ENCODE measurements around the gene NXPE1. TPM values are rescaled to one million over a fixed set of nuclear protein-coding genes. Genes with fewer than 3 reads are reported as not detected.
A peak's percentile ranks its signal among the peaks of the same experiment; 100 is the strongest.
"Not testable (repeated sequence)": the region's sequence is repeated elsewhere in the genome, so short reads cannot be mapped to it uniquely, and the experiment has no call there.

NXPE1 gene
- 2.2 TPM for total RNA-seq (ENCODE audit: insufficient read depth, low replicate concordance)

GRCh38 chr11:114559425-114560310, at the start of gene NXPE1:
NXPE1 (minus strand) TSS chr11:114559881; CDS start chr11:114551201, 8,680 bp downstream.
- DNase-seq (ENCODE audit: low spot score): peak; percentile 3

GRCh38 chr11:114609429-114609828, 49.7 kb upstream of the NXPE1 start:
- DNase-seq (ENCODE audit: low spot score): no peak

- DNase-seq (ENCODE audit: low spot score): not testable (repeated sequence)
Measured at GRCh38 chr11:114608605-114609004, 48.9 kb upstream of the NXPE1 start.

- DNase-seq (ENCODE audit: low spot score): no peak
Measured at GRCh38 chr11:114607753-114608459, 48.2 kb upstream of the NXPE1 start.

- DNase-seq (ENCODE audit: low spot score): not testable (repeated sequence)
Measured at GRCh38 chr11:114606802-114607075, 47.1 kb upstream of the NXPE1 start.

- no peak for DNase-seq (ENCODE audit: low spot score)
Measured at GRCh38 chr11:114606003-114606801, 46.5 kb upstream of the NXPE1 start.

- no peak for DNase-seq (ENCODE audit: low spot score)
Measured at GRCh38 chr11:114605370-114605769, 45.7 kb upstream of the NXPE1 start.

- DNase-seq (ENCODE audit: low spot score): no peak
Measured at GRCh38 chr11:114604886-114605285, 45.2 kb upstream of the NXPE1 start.

GRCh38 chr11:114604179-114604813, 44.6 kb upstream of the NXPE1 start:
- DNase-seq (ENCODE audit: low spot score): no peak

GRCh38 chr11:114603151-114603550, 43.5 kb upstream of the NXPE1 start:
- not testable (repeated sequence) for DNase-seq (ENCODE audit: low spot score)

- DNase-seq (ENCODE audit: low spot score): no peak
Measured at GRCh38 chr11:114598461-114598860, 38.8 kb upstream of the NXPE1 start.

GRCh38 chr11:114596175-114596919, 36.7 kb upstream of the NXPE1 start:
- DNase-seq (ENCODE audit: low spot score): no peak

- no peak for DNase-seq (ENCODE audit: low spot score)
Measured at GRCh38 chr11:114595571-114595970, 35.9 kb upstream of the NXPE1 start, which contains the start of gene NXPE4. NXPE4 (minus strand) TSS chr11:114595786; CDS start chr11:114594759, 1,027 bp downstream.

- DNase-seq (ENCODE audit: low spot score): no peak
Measured at GRCh38 chr11:114594703-114595102, 35.0 kb upstream of the NXPE1 start.

- DNase-seq (ENCODE audit: low spot score): no peak
Measured at GRCh38 chr11:114587398-114587953, 27.8 kb upstream of the NXPE1 start.

GRCh38 chr11:114586797-114587196, 27.1 kb upstream of the NXPE1 start:
- DNase-seq (ENCODE audit: low spot score): no peak

GRCh38 chr11:114571712-114572111, 12.0 kb upstream of the NXPE1 start:
- no peak for DNase-seq (ENCODE audit: low spot score)

- peak; percentile 18 for DNase-seq (ENCODE audit: low spot score)
Measured at GRCh38 chr11:114569801-114570200, 10.1 kb upstream of the NXPE1 start.

- no peak for DNase-seq (ENCODE audit: low spot score)
Measured at GRCh38 chr11:114566276-114566675, 6.6 kb upstream of the NXPE1 start.

- DNase-seq (ENCODE audit: low spot score): no peak
Measured at GRCh38 chr11:114564831-114565230, 5.2 kb upstream of the NXPE1 start.

All from umbilical cord (tissue), 2 donors.